SU-DHL-6 (cell line): ENCODE results near the gene TNIP3.

ENCODE experiments used
- H2AFZ ChIP-seq: fragments of 200-600 bp; sonication (generic); 2 replicates; pipeline ENCODE4 v1.6.1; 2014; ENCODE audit warnings: low read depth, mild to moderate bottlenecking, moderate library complexity, mixed read lengths, antibody characterized with exemption, low read length; ENCODE audit not compliant: severe bottlenecking
- H3F3A ChIP-seq: fragments of 200-600 bp; shearing (Covaris generic); 2 replicates; pipeline ENCODE4 v1.6.0; 2016; ENCODE audit warnings: antibody characterized with exemption, mild to moderate bottlenecking; ENCODE audit not compliant: insufficient read depth
- H3K27ac ChIP-seq: fragments of 200-600 bp; sonication (generic); 2 replicates; pipeline ENCODE4 v1.5.1; 2016; ENCODE audit warnings: low read depth, mild to moderate bottlenecking, low read length, moderate library complexity, mixed read lengths
- H3K27me3 ChIP-seq: fragments of 200-600 bp; sonication (generic), shearing (Covaris generic); 2 replicates; pipeline ENCODE4 v1.6.0; 2014; ENCODE audit warnings: mild to moderate bottlenecking, low read length
- H3K36me3 ChIP-seq: fragments of 200-600 bp; sonication (generic); 2 replicates; pipeline ENCODE4 v1.6.1; 2014; ENCODE audit warnings: mild to moderate bottlenecking, low read length, mixed read lengths
- H3K4me2 ChIP-seq: fragments of 300-600, 200-600 bp; shearing (Covaris generic), sonication (generic); 2 replicates; pipeline ENCODE4 v1.6.0; 2014; ENCODE audit warnings: low read length, low read depth, mild to moderate bottlenecking; ENCODE audit not compliant: poor library complexity, severe bottlenecking
- H3K4me3 ChIP-seq: fragments of 200-600 bp; sonication (generic); 2 replicates; pipeline ENCODE4 v1.5.1; 2014; ENCODE audit warnings: antibody characterized with exemption, low read length, mild to moderate bottlenecking, mixed read lengths; ENCODE audit not compliant: insufficient read depth, poor library complexity, severe bottlenecking
- H3K79me2 ChIP-seq: fragments of 200-600 bp; sonication (generic); 2 replicates; pipeline ENCODE4 v1.6.1; 2014; ENCODE audit warnings: mild to moderate bottlenecking, low read length, moderate library complexity; ENCODE audit not compliant: insufficient read depth
- H3K9ac ChIP-seq: fragments of 200-600 bp; sonication (generic); 2 replicates; pipeline ENCODE4 v1.7.0; 2014; ENCODE audit warnings: mild to moderate bottlenecking, low read length
- H3K9me2 ChIP-seq: fragments of 200-600 bp; sonication (generic); replicated peaks from 2 replicates; pipeline ENCODE4 v1.6.1; 2014; ENCODE audit warnings: low read length; ENCODE audit not compliant: insufficient read depth
- H3K9me3 ChIP-seq: fragments of 200-600 bp; sonication (generic); 2 replicates; pipeline ENCODE4 v1.6.1; 2014; ENCODE audit warnings: low read length, mixed read lengths; ENCODE audit not compliant: insufficient read depth
- H4K20me1 ChIP-seq: fragments of 200-600 bp; sonication (generic); 2 replicates; pipeline ENCODE4 v1.6.1; 2014; ENCODE audit warnings: low read depth, mild to moderate bottlenecking, antibody characterized with exemption, low read length, moderate library complexity, mixed read lengths
- EZH2phosphoT487 ChIP-seq: fragments of 200-600 bp; sonication (generic), shearing (Covaris generic); conservative IDR thresholded peaks from 2 replicates; pipeline ENCODE4 v1.6.1; 2018; ENCODE audit warnings: mild to moderate bottlenecking, antibody characterized with exemption, low read length, moderate library complexity, mixed read lengths
- TF ChIP-seq, protein P1 (sequence below): fragments of 200-600 bp; sonication (generic); IDR thresholded peaks from one replicate; pipeline ENCODE4 v1.5.1; 2017; ENCODE audit warnings: antibody characterized with exemption, mild to moderate bottlenecking, low read length, moderate library complexity; ENCODE audit not compliant: insufficient read depth, poor library complexity, severe bottlenecking

The TNIP3 gene

DNA sequence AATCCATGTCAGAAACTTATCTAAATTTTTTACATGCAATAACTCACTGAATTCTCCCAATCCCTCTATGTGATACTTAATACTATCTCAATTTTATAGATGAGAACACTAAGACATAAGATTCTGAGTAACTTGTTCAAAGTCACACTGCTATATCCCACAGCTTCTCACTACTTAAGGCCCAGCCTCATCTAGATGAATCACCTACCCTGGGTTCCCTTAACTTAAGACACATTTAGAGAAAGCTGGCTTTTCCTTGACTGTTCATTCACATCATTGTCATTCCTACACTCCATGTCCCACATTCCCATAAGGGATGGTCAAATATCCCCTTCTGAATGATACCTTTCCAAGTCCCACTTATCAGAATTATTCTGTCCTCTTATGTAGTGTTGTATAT, 21.0 kb downstream of the TNIP3 start:
- H2AFZ ChIP-seq, result no peak overlapping the region
- H3K36me3 ChIP-seq, result no peaks in the 10 kb centered on the region
- TF ChIP-seq, protein P1, sequence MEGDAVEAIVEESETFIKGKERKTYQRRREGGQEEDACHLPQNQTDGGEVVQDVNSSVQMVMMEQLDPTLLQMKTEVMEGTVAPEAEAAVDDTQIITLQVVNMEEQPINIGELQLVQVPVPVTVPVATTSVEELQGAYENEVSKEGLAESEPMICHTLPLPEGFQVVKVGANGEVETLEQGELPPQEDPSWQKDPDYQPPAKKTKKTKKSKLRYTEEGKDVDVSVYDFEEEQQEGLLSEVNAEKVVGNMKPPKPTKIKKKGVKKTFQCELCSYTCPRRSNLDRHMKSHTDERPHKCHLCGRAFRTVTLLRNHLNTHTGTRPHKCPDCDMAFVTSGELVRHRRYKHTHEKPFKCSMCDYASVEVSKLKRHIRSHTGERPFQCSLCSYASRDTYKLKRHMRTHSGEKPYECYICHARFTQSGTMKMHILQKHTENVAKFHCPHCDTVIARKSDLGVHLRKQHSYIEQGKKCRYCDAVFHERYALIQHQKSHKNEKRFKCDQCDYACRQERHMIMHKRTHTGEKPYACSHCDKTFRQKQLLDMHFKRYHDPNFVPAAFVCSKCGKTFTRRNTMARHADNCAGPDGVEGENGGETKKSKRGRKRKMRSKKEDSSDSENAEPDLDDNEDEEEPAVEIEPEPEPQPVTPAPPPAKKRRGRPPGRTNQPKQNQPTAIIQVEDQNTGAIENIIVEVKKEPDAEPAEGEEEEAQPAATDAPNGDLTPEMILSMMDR, result no peak
- TF ChIP-seq EZH2phosphoT487, result no peak
- H3K27me3 ChIP-seq, result no peaks in the 10 kb centered on the region
- H3K4me2 ChIP-seq, result no peak overlapping the region
- H4K20me1 ChIP-seq, result no peaks in the 10 kb centered on the region
- H3K9ac ChIP-seq, result no peak overlapping the region
- no peaks in the 10 kb centered on the region for H3K79me2 ChIP-seq
- no peak overlapping the region for H3K27ac ChIP-seq
- H3F3A ChIP-seq, result no peaks in the 10 kb centered on the region
- no peaks in the 10 kb centered on the region for H3K9me2 ChIP-seq
- H3K4me3 ChIP-seq, result no peak overlapping the region
- no peaks in the 10 kb centered on the region for H3K9me3 ChIP-seq

DNA sequence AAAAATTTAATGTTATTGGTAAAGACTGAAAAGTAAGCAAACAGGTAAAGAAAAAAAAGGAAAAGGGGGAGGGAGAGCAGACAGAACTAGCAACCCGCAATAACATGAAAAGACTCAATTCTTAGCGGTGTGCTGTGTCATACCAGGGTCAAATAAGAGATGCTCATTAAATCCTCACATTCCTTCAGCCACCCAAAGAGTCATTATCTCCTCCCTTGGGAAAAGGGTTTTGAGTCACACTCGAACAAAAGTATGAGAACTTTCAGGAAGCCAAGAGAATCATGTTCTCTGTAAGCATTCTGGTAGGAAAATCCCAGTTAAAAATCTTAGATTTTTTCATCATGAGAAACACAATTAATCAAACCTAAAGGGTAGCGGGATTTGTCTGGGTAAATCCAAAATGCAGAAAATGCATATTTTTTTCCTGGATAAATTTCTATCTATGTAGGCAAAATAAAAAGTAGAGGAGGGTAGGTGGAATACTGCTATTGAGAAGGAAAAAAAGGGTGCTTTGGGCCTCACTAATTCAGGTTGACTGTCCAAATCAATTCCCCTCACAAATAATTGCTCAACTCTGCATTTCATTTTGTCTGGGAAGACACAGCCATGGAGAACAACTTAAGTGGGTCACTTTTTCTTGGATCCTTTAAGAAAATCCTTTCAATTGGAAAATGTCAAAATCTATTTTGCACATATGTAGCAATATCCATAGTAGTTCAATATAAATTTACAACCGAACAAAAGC, 23.2 kb downstream of the TNIP3 start:
- no peak overlapping the region for H2AFZ ChIP-seq
- no peak overlapping the region for H3K4me2 ChIP-seq
- no peaks in the 10 kb centered on the region for H3K36me3 ChIP-seq
- H3K9me2 ChIP-seq, result no peaks in the 10 kb centered on the region
- H3K9ac ChIP-seq, result no peak overlapping the region
- TF ChIP-seq, protein P1, result no peak
- TF ChIP-seq EZH2phosphoT487, result no peak
- no peaks in the 10 kb centered on the region for H3K27me3 ChIP-seq
- no peaks in the 10 kb centered on the region for H3K79me2 ChIP-seq
- no peaks in the 10 kb centered on the region for H4K20me1 ChIP-seq
- no peak overlapping the region for H3K4me3 ChIP-seq
- H3F3A ChIP-seq, result no peaks in the 10 kb centered on the region
- no peak overlapping the region for H3K27ac ChIP-seq
- H3K9me3 ChIP-seq, result no peaks in the 10 kb centered on the region

DNA sequence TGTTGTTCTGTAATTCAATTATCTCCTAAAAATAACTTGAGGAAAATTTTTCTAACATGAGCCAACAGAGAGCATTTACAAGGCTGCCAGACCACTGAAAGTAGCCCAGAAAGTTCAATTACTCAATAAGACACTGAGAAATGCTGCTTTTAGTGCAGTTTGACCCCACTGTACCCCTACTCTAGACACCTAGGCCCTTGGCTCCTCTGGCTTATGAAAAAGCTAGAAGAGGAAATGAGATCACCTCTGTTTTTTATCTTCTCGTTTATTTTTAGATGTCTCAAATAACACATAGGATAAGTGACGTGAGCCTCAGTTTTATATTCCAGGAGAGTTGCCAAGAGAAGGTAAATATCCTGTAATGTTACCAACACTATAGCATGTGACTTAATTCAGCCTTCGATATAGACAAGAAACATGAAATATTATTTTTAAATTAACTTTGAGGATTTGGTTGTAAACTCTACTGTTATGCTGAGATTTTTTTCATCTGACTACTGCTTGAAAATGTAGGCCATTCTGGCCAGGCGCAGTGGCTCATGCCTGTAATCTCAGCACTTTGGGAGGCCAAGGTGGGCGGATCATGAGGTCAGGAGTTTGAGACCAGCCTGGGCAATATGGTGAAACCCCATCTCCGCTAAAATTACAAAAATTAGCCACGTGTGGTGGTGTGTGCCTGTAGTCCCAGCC, 24.4 kb downstream of the TNIP3 start:
- no peak for TF ChIP-seq EZH2phosphoT487
- TF ChIP-seq, protein P1, result no peak
- Histone ChIP-seq H3K36me3 (no peaks in the 10 kb centered on the region), H3K9me3 (no peaks in the 10 kb centered on the region), H3K9me2 (no peaks in the 10 kb centered on the region), H3K4me2 (no peak overlapping the region), H3K27ac (no peak overlapping the region), H3K27me3 (no peaks in the 10 kb centered on the region), H4K20me1 (no peaks in the 10 kb centered on the region), H3F3A (no peaks in the 10 kb centered on the region), H3K4me3 (no peak overlapping the region), H3K9ac (no peak overlapping the region), H3K79me2 (no peaks in the 10 kb centered on the region), H2AFZ (no peak overlapping the region)
